HT-29 (cell line): ENCODE measurements around the gene DAB2IP. TPM values are rescaled to one million over a fixed set of nuclear protein-coding genes. Genes with fewer than 3 reads are reported as not detected.
A peak's percentile ranks its signal among the peaks of the same experiment; 100 is the strongest.

Experiments
- DNase-seq: peaks from one replicate; pipeline ENCODE4 v3.0.0-alpha.2; 2015; ENCODE audit warnings: low spot score
- total RNA-seq: library from RNA; depleted of rRNA; stranded (reverse); fragments of >200 nt; shearing (Covaris generic); gene quantifications from 2 replicates; pipeline ENCODE4 v1.2.3, GENCODE V29; 2014

The DAB2IP gene
- total RNA-seq, 1 experiment from 2014 or later, result 58.1 TPM

DNA sequence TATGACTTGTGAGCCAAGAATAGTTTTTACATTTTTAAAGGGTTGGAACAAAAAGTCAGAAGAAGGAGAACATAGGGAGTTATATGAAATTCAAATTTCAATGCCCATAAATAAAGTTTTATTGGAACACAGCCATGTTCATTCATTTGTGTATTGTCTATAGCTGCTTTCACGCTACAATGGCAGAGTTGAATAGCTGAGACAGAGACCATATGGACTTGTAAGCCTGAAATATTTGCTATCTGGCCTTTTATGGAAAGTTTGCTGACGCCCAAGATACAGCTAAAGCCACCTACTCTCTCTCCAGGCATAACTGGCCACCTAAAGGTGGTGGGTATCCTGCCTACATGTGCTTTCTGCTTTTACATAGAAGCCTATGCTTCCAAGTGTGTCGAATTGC is 10.9 kb downstream of the DAB2IP start:
- no peak for DNase-seq

DNA sequence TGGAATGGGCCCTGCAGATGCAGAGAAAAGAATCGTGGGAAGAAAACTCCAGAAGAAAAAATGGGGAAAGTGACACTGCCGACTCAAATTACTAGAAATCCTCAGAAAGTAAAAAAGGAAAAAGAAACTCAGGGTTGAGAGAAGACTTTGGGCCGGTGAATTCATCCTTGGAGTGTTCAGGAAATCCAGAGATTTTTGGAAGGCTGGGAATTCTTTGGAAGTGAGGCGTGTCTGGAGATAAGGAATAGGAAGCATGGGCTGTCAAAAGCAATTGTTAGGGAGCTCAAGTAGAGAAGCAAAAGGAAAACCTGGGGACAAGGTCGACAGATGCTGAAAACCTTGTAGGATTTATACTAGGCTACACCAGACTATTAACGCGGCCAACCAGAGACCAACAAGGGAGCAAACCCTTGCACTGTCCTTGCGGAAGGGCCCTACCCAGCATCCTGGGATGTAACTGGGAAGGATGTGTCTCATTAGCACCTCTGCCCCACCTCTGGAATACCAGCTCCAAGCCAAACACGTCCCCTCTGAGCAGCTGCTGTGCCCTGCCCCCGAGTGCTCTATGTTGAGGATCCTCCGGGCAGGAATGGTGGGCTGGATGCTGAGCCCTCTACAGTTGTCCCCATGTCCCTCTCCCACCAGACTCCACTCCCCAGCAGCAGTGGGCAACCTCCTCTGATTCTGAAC is 11.6 kb downstream of the DAB2IP start:
- DNase-seq, result no peak

DNA sequence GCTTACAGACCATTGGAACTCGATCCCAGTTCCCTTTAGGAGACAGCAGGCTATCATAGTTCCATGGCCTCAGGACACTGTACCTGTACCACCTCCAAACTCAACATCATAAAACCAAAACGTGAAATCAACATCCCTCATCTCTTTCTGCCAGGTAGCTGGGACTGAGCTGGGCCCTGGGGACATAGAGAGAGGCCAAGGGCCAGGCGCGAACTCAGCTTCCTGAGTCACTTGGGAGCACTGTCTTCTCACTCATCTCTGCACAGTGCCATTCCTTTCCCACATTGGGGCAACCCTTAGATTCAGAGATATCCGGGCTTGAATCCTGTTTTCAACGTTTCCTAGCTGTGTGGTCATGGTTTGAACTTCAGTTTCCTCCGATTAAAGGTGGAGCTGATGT is 12.2 kb downstream of the DAB2IP start:
- DNase-seq, result no peak

DNA sequence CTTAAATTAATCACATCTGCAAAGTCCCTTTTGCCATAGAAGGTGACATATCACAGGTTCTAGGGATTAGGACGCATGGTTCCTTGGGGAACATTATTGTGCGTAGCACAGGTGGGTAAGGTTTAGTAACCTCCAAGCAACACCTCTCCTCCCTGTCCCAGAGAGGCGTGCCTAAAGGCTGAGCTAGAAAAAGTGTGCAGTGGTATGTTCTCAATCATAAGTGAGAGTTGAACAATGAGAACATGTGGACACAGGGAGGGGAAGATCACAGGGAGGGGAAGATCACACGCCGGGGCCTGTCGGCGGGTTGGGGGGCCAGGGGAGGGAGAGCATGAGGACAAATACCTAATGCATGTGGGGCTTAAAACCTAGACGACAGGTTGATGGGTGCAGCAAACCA is 14.9 kb downstream of the DAB2IP start:
- DNase-seq, result no peak

DNA sequence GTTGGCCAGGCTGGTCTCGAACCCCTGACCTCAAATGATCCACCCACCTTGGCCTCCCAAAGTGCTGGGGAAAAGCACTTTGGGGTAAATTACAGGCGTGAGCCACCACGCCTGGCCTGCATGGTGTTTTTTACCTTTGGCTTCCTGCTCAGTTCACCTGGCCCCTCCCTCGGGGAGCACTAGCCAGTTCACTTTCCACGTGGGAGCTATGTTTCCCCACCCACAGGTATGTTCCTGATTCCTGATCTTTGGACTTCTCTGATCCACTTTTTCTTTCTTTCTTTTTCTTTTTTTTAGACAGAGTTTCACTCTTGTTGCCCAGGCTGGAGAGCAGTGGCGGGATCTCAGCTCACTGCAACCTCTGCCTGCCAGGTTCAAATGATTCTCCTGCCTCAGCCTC is 15.8 kb downstream of the DAB2IP start:
- DNase-seq, result peak; percentile 41

DNA sequence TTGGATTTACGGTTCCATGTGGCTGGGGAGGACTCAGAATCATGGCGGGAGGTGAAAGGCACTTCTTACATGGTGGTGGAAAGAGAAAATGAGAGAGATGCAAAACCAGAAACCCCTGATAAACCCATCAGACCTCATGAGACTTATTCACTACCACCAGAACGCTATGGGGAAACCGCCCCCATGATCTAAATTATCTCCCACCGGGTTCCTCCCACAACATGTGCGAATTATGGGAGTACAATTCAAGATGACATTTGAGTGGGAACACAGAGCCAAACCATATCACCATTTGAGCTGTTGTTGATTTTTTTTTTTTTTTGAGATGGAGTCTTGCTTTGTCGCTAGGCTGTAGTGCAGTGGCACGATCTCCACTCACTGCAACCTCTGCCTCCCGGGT is 16.5 kb downstream of the DAB2IP start:
- DNase-seq, result no peak

DNA sequence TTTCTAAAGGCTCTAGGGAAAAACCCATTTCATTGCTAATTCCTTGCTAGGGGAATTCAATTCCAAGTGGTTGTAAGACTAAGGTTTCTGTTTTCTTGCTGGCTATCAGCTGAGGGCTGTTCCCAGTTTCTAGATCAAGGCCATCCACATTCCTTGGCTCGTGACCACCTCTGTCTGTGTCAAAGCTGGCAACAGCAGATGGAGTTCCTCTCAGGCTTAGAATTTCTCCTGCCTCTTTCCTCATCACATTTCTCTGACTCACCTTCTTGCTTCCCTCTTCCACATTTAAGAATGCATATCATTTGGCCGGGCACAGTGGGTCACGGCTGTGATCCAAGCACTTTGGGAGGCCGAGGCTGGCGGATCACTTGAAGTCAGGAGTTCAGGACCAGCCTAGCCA is 19.0 kb downstream of the DAB2IP start:
- DNase-seq, result no peak

DNA sequence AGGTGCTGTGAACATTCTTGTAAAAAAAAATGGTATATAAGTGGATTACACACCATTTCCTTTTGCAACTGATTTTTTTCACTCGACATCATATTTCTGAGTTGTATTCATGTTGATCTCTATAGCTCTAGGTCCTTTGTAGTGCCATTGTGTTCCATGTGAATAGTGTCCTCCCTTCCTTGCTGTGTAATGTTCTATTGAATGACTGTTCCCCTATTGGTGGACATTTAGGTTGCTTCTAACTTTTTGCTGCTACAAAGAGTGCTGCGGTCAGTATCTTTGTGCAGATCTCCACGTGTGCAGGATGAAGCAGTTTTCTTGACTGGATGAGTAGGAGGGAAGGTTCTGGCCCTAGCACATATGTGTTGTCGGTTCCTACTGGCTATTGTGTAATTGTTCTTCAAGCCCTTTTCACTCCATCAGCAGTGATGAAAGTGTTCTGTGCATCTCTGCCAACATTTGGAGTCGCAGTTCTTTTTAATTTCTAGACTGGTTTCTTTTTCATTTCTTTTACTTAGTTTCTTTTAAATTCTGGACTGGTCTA is 20.2 kb downstream of the DAB2IP start:
- DNase-seq, result no peak

DNA sequence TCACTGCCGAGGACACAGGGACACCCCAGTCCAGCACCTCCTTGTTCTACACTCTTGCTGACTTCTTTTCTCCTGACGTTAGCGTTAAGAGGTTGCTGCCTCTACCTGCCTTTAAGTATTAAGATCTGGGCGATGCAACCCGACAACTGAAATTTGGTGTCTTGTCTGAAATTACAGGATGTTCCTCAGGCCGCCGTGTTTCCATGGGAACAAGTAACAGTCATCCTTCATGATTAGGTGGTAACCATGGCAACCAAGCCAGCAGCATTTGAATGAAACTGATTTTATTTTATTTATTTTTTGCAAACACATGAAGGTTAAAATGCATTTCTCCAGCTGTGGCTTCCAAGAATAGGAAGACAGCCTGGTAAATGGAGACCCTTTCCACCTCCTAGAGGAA is 20.8 kb downstream of the DAB2IP start:
- no peak for DNase-seq

DNA sequence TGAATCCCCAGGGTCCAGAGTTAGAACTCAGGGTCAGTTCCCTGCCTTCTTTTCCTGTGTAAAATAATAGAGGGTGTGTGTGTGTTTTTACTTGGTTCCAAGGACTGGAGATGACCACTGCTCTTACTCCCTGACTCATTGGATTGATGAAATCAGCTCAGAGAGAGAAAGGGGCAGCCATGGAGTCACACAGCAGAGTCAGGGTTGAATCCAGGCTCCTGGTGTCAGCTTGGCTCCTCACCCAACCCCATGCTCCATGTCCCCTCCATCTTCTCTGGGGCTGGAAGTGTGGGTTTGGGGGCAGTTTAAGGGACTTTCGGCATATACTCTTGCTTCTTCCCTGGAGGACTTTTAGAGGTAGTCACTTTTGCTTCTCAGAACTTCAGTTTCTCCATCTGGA is 21.6 kb downstream of the DAB2IP start:
- DNase-seq, result no peak

DNA sequence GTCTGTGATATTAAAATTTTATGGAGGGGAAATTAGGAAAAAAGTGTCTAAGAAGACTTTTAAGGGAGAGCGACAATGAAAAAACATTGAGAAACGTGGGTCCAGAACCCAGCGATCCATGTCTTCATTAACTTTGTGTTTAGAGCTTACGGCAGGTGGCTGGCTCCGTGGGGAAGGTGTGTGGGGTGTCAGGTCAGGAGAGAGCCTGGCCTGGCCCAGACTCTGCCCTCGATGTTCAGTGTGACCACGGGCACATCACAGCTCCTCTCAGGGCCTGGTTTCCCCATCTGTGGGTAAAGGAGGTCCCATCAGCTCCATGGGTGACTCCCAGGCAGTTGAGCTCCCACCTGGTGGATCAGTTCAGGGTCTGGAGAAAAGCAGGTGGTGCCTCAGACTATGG is 22.1 kb downstream of the DAB2IP start:
- DNase-seq, result no peak

DNA sequence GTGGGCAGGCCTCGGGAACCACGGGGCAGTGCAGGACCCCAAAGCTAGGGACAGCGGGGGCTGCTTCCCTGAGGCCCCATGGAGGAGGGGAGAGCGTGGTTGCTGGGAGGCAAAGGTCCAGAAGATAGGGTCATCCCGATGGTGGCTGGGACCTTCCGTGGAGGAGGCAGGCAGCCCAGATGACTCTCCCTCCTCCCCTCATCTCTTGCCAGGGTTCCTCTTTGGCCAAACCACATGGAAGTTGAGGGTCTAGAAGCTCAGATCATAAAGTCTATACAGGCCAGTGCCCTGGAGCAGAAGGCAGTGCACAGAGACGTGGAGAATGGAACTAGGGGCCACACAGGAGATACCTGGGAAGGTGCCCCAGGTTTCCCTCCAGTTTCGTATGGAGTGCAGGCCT is 22.6 kb downstream of the DAB2IP start:
- no peak for DNase-seq

DNA sequence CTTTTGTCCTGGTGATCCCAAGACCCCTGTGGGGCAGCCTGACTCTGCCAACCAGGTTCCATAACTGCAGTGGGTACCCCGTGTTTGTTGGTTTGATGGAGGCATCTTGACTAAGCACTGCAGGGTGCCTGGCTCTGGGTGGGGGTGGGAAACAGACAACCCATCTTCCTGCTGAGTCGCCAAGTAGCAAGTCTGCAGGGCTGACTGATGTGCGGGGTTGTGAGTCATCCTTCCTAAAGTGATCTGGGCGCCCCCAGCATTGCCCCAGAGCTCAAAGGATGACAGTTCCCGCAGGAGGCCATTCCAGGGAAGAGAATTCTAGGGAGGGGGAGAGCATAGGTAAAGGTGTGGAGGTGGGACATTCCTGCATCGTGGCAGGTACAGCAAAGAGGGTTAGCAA is 23.5 kb downstream of the DAB2IP start:
- DNase-seq, result no peak

DNA sequence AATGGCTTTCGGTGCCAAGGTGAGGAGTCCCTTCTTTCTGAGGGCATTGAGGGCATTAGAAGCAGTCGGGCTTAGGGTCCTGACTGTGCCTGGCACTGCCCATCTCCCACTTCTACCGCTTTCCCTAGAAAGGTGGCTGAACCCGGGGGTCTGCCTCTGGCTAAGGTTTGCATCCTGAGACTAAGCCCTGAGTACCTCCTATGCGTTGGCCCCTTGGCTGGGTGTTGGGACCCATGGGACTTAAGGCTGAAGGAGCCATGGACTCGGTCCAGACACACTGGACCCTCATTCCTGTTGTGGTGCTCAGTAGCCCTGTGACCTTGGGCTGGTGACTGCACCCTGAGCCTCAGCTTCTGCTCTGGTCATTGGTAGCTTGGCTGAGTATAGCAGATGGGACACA is 23.9 kb downstream of the DAB2IP start:
- DNase-seq, result no peak

DNA sequence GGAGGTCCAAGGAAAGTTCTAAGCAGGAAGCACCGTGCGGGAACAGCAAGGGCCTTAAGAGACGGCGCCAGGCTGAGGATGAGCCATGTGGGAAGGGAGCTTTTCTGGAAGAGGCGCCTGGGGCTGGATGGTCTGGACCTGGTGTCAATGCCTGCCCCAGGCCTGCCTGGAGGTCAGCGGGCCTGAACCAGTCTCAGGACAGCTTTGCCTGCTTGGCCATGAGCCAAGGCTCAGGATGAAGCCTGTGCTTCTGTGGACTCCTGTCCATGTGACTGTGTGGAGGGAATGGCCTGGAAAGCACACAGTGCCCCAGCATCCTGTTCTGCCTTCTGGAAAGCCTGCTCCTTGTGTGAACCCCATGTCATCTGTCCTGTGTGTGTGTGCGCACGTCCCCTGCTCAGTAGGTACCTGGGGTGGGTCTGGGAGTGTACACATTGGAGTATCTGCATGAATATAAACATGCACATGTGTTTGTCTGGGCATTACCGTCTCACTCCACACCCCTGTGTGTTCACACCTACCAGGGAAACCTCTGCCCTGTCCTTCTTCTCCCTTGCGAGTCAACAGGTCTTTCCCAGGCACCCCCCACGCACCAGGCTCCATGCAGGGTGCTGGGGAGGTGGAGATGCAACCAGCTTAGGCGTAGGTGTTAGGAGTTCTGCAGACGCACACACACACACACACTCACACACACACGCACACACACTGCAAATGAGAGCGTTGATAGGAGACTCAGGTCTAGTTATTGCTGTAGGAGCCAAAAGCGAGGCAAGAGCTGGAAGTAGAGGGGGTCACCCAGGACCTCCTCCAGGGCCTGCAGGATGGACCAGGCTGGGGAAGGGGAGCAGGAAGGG is 24.8 kb downstream of the DAB2IP start:
- DNase-seq, result peak; percentile 14

DNA sequence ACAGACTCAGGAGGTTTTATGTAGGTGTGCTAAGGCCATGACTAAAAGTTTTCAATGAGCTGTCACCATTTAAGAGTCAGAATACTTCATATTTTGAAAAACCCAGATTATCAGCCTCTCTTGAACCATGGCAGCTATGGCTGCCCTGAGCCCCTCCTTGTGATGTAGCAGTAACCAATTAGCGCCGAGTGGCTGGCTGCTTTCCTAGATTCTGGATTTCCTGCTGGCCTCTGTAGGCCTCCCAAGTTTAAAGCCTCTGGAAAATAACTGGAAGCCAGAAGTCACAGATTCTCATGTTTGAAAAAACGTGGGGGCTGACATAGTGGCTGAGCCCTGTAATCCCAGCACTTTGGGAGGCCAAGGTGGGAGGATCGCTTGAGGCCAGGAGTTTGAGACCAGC is 25.5 kb downstream of the DAB2IP start:
- DNase-seq, result no peak

DNA sequence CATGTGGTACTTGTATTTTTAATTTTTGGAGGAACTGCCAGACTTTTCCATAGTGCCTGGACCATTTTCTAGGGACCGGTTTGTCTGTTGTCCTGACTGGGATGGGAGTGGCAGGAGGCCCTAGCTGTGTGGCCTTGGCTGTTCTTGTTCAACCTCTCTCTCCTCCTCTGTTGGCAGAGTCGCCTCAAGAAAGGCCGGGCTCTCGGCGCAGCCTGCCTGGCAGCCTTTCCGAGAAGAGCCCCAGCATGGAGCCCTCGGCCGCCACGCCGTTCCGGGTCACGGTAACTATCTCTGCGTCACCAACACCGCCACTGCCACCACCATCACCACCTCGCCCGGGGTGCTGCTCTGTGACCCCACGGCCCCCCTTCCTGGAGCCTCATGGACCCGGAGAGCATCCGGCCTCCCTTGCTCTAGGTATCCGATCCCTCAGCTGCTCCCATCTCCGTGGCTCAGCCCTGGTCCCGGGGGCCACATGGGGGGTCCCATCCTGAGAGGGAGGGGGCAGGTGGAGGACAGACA is 27.1 kb downstream of the DAB2IP start:
- DNase-seq, result no peak

DNA sequence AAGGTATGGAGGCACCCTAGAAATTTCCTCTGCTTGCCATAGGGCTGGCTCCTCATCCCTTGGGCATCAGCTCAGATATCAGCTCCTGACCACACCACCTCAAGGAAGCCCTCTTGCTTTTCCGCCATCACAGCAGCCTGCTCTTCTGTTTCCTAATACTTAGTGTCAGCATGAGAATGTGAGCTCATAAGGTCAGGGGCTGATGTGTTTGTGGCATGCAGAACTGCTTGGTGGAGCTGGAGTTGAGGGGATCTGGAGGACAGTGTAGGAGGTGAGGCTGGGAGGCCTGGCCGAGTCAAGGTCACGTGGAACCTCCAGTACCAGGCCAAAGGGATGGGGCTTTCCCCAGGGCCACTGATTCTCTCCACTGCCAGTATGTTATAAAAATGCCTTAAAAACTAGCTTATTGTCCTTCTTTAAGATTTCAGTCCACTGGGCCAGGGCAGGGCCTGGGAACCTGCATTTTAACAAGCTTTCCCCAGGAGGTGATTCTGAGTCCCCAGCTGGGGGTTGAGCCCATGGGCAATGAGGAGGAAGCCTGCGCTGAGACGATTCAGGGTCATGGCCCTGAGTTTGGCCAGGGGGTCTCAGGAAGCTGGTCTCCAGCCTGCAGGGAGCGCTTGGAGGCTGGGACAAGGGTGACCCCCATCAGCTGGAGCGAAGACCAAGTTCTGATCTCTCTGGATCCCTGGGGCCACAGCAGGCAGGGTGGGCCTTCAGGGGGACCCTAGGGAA is 28.6 kb downstream of the DAB2IP start:
- no peak for DNase-seq

DNA sequence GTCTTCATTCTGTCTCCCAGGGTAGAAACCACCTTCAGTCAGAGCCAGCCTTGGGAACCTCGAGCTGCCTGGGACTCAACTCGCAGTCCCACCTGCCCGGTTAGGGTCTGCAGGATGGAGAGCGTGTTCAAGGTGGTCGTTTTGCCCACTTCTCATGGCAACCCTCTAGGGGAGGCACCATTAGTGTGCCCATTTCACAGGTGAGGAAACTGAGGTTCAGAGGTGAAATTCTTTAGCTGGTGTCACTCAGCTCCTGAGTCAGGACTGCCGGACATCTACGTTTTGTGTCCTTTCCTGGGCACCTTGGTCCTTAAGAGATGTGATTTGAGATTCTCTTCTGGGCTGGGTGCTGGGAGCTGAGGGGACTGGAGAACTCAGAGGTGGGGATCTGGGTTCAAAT is 30.0 kb downstream of the DAB2IP start:
- DNase-seq, result no peak

DNA sequence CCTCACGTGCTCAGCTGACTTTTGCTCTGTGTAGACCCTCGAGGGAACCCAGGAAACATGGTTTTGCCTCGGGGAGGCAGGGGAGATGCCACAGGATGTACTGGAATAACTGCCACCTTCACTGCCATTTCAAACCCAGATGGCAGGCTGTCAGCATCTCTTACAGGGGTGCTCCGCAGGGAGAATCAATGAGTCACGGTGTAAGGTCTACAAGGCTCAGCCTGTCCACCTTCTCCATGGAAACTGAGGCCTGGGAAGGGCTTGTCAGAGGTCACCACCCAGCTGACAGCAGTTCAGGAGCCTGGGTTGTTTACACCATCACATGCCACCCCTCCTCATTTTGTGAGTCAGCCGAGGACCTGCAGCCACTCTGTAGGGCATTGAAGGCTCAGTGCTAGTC is 30.8 kb downstream of the DAB2IP start:
- no peak for DNase-seq

DNA sequence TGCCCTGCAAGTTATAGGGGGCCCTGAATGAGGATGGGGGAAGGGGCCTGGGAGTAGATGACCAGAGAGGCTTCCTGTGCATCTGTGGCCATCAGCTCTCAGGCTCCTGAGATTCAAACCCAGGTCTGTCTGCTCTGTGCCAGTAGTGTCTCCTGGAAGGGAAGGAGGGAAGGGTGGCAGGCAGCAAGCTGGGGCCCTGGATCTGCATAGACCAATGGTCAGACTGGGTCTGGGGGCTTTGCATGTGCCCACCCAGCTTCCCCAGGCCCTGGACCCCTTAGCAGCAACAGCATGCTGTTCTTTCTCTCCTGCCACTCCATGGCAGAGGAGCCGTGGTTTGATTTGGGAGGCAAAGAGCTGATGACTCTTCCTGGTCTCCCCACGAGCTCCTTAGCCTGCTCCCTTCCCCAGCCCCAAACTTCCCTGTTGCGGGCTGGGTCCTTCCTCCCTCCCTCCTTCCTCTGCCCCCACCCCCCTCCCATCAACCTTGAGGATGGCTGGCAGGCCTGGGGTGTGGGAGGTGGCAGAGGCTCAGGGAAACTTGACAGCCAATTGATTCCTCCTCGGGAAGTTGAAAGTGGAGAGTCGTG is 31.6 kb downstream of the DAB2IP start:
- no peak for DNase-seq

DNA sequence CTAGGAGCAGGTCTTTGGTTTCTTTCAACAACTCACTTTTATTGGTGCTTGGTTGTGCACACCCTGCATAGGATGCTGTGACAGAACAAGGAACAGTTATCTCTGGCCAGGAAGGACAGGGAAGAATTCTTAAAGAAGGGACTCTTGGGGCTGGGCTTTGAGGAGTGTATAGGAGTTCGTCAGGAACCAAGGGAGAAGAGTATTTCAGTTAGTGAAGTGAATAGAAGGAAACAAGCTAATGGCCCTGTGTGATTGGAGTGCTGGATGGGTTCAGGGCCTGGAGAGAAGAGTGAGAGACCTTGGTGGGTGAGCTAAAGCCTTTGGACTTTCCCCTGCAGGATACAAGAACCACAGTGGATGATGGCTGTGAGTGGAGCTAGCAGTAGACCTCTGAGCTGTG is 32.2 kb downstream of the DAB2IP start:
- no peak for DNase-seq
